Lower lobe of right lung (tissue), 2 donors: ENCODE data around the gene SLC37A4. TPM values are rescaled to one million over a fixed set of nuclear protein-coding genes. Genes with fewer than 3 reads are reported as not detected.
"Not testable (repeated sequence)": the region's sequence is repeated elsewhere in the genome, so short reads cannot be mapped to it uniquely, and the experiment has no call there.

Source experiments
- ATAC-seq, 2 donors: fragments of 200-7000 bp; cut with Tn5 transposase; one replicate each; pipeline ENCODE4 v1.9.1; 2020 to 2022; ENCODE audit warnings: mild to moderate bottlenecking in 2 of 2, moderate library complexity in 2 of 2
- DNase-seq: peaks from one replicate; pipeline ENCODE4 v3.0.0-alpha.2; 2020
- H3K27ac ChIP-seq: fragments of 200-600 bp; one replicate; pipeline ENCODE4 v1.8.0; 2022
- H3K27me3 ChIP-seq: fragments of 200-600 bp; one replicate; pipeline ENCODE4 v1.8.0; 2022; ENCODE audit warnings: low read depth
- H3K36me3 ChIP-seq: fragments of 200-600 bp; one replicate; pipeline ENCODE4 v1.8.0; 2022; ENCODE audit warnings: mild to moderate bottlenecking
- H3K4me1 ChIP-seq: fragments of 200-600 bp; one replicate; pipeline ENCODE4 v1.8.0; 2022
- H3K4me3 ChIP-seq: fragments of 200-600 bp; one replicate; pipeline ENCODE4 v1.8.0; 2022; ENCODE audit warnings: mild to moderate bottlenecking
- H3K9me3 ChIP-seq: fragments of 200-600 bp; one replicate; pipeline ENCODE4 v1.8.0; 2022
- intact Hi-C: fragments of 100-400 bp; cut with DNase I; formaldehyde crosslinking; loops from one replicate; pipeline ENCODE4 v1.11.0; 2022
- total RNA-seq: library from RNA; stranded (reverse); fragmentation: NEBNext Ultra II Directional; extraction: Animal tissue kit (Norgen Biotek cat#: 25700); gene quantifications from one replicate; pipeline ENCODE4 v1.2.1, GENCODE V29; 2021
- TF ChIP-seq, protein P1 (sequence below): fragments of 200-600 bp; IDR thresholded peaks from one replicate; pipeline ENCODE4 v1.8.0; 2022; ENCODE audit warnings: antibody characterized with exemption, mild to moderate bottlenecking
- donor health status: DM: no; HTN: yes; CAD: no; lungs with severe emphysema.

SLC37A4 gene
- total RNA-seq, 1 donor from 2014 or later: 13.2 TPM

DNA sequence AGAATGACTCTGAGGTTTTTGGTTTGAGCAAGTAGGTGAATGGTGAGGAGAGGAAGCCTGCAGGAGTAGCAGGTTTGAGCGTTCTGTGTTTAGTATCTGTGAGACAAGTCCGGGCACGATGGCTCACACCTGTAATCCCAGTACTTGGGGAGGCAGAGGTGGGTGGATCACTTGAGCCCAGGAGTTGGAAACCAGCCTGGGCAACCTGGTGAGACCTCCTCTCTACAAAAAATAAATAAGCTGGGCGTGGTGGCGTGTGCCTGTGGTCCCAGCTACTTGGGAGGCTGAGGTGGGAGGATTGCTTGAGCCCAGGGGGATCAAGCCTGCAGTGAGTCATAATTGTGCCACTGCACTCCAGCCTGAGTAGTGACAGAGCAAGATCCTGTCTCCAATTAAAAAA is 42.4 kb downstream of the SLC37A4 start:
- no peaks in the 10 kb centered on the region for H3K4me1 ChIP-seq
- intact Hi-C loops: no loop called here

DNA sequence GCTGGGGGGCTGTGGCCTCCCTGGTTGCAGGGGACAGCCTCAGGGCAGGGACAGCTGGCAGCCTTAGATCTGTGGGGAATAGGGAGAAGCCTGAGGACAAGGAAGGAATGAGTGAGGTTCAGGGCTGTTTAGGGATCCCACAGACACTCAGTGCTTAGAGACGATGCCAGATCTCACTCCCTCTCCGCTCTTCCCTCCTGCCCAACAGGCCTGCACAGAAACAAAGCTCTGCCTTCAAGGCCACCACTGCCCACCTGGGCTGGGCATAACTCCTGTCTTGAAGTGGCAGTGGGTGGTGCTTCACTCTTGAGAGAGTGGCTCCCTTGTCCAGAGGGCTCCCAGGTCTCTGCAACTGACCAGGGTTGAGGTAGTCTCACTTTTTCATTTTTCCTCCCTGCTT is 45.9 kb downstream of the SLC37A4 start:
- no peak overlapping the region for H3K27ac ChIP-seq
- ATAC-seq: peak; percentile 26 to 34
- H3K9me3 ChIP-seq: no peaks in the 10 kb centered on the region
- intact Hi-C loops: no loop called here
- H3K27me3 ChIP-seq: no peaks in the 10 kb centered on the region
- H3K4me1 ChIP-seq: peaks cover 11% of the 10 kb centered on the region
- no peak overlapping the region for H3K4me3 ChIP-seq
- DNase-seq: no peak
- TF ChIP-seq, protein P1, sequence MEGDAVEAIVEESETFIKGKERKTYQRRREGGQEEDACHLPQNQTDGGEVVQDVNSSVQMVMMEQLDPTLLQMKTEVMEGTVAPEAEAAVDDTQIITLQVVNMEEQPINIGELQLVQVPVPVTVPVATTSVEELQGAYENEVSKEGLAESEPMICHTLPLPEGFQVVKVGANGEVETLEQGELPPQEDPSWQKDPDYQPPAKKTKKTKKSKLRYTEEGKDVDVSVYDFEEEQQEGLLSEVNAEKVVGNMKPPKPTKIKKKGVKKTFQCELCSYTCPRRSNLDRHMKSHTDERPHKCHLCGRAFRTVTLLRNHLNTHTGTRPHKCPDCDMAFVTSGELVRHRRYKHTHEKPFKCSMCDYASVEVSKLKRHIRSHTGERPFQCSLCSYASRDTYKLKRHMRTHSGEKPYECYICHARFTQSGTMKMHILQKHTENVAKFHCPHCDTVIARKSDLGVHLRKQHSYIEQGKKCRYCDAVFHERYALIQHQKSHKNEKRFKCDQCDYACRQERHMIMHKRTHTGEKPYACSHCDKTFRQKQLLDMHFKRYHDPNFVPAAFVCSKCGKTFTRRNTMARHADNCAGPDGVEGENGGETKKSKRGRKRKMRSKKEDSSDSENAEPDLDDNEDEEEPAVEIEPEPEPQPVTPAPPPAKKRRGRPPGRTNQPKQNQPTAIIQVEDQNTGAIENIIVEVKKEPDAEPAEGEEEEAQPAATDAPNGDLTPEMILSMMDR: no peak
- no peaks in the 10 kb centered on the region for H3K36me3 ChIP-seq

More for the DNA sequence above, 42.4 kb downstream of the SLC37A4 start:
- H3K27ac ChIP-seq: no peak overlapping the region
- ATAC-seq (no peak), DNase-seq (no peak)
- H3K9me3 ChIP-seq: no peaks in the 10 kb centered on the region
- no peaks in the 10 kb centered on the region for H3K36me3 ChIP-seq
- H3K27me3 ChIP-seq: no peaks in the 10 kb centered on the region
- TF ChIP-seq, protein P1: no peak
- no peak overlapping the region for H3K4me3 ChIP-seq

DNA sequence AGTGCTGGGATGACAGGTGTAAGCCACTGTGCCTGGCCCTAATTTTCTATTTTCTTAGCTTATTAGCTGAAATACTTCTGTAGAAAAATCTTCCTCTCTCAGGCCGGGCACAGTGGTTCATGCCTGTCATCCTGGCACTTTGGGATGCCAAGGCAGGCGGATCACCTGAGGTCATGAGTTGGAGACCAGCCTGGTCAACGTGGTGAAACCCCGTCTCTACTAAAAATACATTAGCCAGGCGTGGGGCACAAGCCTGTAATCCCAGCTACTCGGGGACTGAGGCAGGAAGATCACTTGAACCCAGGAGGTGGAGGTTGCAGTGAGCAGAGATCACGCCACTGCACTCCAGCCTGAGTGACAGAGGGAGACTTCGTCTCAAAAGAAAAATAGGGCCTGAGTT is 46.3 kb downstream of the SLC37A4 start:
- intact Hi-C loops, H3K4me3 ChIP-seq, H3K27ac ChIP-seq, H3K27me3 ChIP-seq, DNase-seq, ATAC-seq, H3K36me3 ChIP-seq, H3K9me3 ChIP-seq: not testable (repeated sequence)
- peaks cover 16% of the 10 kb centered on the region for H3K4me1 ChIP-seq

DNA sequence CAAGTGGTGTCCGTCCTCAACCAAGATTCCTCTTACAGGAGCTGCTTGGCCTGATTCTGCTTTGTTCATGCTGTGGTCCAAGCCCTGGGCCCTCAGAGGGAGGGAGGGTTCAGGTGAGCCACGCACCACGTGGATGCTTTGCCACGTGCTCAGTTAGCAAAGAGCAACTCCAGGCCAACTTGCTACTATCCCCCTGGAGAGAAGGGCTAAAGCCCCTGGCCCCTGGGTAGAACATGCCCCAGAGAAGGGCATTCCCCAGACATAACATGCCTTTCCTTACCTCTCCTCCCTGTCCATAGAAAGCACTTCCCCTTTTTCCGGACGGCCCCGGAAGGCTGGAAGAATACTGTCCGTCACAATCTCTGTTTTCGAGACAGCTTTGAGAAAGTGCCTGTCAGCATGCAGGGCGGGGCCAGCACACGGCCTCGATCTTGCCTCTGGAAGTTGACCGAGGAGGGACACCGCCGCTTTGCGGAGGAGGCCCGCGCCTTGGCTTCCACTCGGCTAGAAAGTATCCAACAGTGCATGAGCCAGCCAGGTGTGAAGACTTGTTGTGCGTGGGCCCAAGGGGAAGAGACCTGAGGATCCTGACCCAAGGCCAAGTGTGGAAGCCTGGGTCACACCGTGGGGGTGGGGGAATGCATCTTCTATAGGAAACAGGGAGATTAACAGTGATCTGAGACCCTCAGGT is 50.3 kb downstream of the SLC37A4 start:
- no peak for DNase-seq
- H3K27ac ChIP-seq: no peak overlapping the region
- H3K4me3 ChIP-seq: peak overlapping the region; percentile 15

DNA sequence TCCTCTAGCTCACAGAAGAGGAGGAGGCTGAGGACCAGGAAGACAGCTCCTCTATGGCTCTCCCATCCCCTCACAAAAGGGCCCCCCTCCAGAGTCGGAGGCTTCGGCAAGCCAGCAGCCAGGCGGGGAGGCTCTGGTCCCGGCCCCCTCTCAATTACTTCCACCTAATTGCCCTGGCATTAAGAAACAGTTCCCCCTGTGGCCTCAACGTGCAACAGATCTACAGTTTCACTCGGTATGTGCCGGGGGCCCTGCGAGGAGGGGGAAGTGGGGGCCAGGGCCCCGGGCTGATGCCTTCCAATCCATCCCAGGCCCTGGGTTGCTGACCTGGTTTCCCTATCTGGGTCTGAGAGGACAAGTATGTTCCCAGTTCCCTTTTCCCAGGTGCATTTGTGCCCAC is 51.2 kb downstream of the SLC37A4 start:
- intact Hi-C loops: no loop called here
- Histone ChIP-seq H3K27me3 (no peaks in the 10 kb centered on the region), H3K4me3 (no peak overlapping the region), H3K36me3 (no peaks in the 10 kb centered on the region), H3K27ac (no peak overlapping the region), H3K4me1 (peaks cover 16% of the 10 kb centered on the region), H3K9me3 (no peaks in the 10 kb centered on the region)
- TF ChIP-seq, protein P1: no peak
- no peak for ATAC-seq
- no peak for DNase-seq

More for the DNA sequence above, 50.3 kb downstream of the SLC37A4 start:
- H3K27me3 ChIP-seq: no peaks in the 10 kb centered on the region
- H3K9me3 ChIP-seq: no peaks in the 10 kb centered on the region
- TF ChIP-seq, protein P1: no peak
- peak; percentile 53 to 56 for ATAC-seq
- no peaks in the 10 kb centered on the region for H3K36me3 ChIP-seq
- H3K4me1 ChIP-seq: peaks cover 16% of the 10 kb centered on the region
- intact Hi-C loops: no loop called here
